Measurements from ENCODE around the gene SLC39A8.

SLC39A8 gene

DNA sequence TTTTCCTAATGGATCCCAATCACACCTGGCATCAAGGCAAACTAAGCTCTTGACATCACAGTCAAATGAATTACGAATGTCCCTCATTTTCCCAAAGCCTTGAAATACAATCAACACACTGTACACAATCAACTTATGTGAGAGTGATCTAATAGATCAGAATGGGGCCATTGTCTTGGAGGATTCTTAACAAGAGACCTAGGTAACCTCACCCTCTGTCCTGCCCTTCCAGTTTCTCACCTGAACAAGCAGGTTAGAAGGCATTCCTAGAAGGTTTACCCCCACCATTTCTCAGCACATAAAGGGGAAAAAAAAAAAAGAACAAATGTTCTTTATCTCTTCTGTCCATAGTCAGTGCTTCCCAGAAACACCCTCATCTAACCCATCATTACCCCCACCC is 6.3 kb downstream of the SLC39A8 start:
- DNase-seq (ENCODE audit: low read depth in 2 of 2): no peak

DNA sequence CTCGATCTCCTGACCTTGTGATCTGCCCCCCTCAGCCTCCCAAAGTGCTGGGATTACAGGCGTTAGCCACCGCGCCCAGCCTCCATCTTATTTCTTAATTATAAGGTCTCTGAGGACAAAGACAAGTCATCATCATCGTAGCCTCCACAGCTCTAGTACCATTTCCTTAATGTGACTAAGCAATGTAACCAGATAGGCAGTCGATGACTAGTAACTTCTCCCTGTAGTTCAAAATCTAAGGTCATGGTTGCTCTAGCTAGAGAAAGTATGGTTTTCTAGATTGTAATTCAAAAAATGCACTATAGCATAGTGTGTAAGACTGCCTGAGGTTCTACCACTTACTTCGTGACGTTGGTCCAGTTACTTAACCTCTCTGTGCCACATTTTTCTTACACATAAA is 6.9 kb downstream of the SLC39A8 start:
- no peak for DNase-seq (ENCODE audit: low read depth in 2 of 2)

DNA sequence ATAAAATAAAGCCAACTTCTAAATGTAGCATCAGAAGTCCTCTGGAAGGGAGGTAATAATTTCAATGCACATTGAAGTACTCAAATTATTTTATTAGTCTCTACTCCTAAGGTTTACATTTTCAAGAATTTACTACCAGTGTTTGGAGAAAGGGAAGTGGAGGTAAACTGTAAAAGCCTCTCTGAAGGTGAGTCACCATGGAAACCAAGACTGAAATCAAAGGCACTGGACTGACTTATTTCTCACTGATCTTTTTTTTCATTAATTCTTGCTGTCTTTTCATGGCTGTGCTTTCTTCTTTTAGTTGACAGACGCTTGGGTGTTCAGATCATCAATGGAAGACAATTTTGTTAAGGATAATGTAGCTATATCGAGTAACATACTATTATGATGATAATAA is 9.7 kb downstream of the SLC39A8 start:
- no peak for DNase-seq (ENCODE audit: low read depth in 2 of 2)

DNA sequence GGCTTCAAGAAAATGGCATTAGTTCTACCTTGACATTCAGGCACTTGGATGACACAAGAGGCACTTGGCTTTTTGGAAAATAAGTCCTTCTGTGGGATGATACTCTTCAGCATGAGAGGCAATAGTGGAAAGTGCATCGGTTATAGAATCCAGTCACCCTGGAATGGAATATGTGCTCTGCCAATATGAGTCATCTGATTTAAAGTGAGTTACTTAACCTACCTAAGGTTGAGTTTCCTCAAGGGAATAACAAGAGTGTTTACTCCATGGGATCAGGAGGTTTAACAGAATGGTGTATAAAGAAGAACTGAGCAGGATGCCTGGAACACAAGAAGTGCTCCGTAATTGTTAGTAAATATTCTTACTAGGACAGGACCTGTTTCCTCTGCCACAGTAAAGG is 10.7 kb downstream of the SLC39A8 start:
- DNase-seq (ENCODE audit: low read depth in 2 of 2): no peak

DNA sequence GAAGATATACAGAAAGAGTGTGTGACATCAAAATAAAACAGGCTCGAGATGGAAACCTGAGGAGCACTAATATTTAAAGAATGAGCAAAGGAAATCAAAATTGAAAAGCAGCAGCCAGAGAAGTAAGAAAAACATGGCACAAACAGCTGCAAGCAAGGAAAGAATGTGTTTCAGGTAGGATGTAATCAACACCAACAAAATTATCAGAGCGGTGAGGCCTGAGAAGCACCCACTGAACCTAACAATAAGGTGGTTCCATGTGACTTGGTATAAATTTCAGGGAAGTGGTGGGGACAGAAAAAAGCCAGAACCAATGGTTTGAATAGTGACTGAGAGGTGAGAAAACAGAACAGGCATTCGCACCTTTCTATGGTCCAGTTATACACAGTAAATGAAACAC is 11.5 kb downstream of the SLC39A8 start:
- DNase-seq (ENCODE audit: low read depth in 2 of 2): no peak

DNA sequence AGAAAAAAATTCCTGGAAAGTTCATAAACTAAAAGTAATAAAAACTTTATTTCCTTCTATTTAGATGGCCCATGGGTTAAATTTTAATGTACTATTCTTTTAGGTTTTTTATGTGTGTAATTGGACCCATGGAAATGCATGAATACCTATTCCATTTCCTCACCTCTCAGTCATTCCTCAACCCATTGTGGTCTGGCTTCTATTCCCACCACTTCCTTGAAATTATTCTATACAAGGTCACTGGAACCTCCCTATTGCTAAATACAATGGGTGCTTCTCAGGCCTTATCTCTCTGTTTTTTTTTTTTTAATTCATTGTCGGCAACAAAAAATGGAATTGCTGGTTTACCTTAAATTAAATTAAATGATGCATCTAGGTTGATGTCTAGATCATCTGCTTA is 17.2 kb downstream of the SLC39A8 start:
- no peak for DNase-seq (ENCODE audit: low read depth in 2 of 2)

DNA sequence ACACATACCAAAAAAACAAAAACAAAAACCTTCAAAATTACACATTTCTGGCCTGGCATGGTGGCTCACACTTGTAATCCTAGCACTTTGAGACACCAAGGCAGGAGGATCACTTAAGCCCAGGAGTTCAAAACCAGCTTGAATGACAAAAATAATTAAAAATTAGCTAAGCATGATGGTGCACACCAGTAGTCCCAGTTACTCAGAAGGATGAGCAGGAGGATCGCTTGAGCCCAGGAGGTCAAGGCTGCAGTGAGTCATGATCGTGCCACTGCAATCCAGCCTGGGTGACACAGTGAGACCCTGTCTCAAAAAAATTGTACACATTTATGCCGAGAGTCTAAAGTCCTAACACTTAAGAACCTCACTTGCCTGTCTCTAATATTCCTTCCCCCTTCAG is 18.3 kb downstream of the SLC39A8 start:
- DNase-seq (ENCODE audit: low read depth in 2 of 2): no peak

DNA sequence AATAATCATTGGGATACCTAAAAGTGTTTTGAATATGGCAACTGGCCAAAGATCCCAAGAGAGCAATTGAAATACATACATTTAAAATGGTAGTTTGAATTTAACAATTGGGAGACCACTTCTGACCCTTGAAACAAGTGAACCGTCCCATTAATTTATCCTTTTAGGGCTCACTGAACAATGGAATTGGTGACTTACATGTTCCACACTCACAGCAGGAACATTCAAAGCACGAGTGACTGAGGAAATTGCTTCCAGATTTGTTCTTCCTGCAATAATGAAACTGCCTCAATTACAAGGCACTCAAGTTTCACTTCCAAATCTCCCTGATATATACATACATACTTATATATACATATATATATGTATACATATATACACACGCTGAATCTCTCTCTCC is 20.6 kb downstream of the SLC39A8 start:
- DNase-seq (ENCODE audit: low read depth in 2 of 2): no peak

DNA sequence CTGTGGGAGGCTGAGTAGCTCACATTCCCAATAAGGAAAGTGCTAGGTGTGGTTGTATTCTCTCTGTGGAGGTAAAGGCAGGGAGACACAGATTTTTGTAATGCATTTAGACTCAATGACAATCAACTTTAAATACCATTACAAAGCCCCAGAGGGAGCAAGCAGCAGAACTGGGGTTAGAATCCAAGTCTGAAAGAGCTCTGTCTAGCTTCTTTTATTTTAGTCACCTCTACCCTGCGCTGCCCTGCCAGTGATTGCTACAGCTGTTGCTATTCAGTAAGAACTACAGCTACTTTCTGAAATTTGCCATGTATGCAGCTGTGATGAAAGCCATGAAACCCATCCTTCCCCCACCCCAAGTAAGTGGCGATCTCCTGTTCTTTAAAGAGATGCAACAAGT is 22.5 kb downstream of the SLC39A8 start:
- no peak for DNase-seq (ENCODE audit: low read depth in 2 of 2)

DNA sequence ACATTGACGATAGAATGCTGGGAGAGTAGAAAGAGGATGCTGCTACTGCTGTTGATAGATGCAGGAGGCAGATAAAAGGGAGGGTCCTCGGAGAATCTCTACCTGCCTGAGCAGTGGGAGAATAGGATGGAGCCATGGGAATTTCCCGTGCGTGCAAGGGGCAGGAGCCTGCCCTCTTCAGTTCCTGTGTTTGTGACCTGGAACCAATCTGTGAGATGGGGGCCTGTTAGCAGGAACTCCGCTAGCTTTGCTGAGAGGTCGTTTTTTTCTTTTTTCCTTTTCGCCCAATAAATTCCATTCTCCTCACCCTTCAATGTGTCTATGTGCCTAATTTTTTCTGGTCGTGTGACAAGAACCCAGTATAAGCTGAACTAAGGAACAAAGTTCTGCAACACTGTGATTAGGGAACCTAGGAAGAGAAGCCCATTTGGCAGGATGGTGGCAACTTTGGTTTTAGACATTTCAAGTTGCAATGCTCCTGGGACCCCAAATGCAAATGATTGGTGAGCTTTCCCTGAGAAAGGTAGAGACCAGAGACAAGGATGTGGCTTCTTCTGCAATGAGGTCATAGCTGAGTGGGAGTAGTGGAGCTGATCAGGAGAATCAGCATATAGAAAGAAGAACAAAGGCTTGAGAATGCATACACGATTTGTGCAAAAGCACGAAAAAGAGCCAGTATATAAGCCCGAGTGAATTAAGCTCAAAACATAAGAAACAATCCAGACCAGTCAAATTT is 23.9 kb downstream of the SLC39A8 start:
- DNase-seq (ENCODE audit: low read depth in 2 of 2): no peak

DNA sequence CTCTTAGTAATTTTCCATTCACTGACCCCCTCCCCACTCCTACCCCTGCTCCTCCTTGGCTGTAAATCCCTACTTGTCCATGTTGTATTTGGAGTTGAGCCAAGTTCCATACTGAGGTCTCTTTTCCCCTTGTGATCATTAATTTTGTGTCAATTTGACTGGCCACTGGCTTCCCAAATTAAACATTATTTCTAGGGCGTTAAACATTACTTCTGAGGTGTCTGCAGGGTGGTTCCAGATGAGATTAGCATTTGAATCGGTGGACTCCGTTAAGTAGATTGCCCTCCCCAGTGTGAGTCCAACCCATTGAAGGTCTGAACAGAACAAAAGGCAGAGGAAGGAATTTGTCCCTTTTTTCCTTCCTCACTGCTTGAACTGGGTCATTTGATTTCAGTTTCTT is 25.7 kb downstream of the SLC39A8 start:
- DNase-seq (ENCODE audit: low read depth in 2 of 2): no peak

DNA sequence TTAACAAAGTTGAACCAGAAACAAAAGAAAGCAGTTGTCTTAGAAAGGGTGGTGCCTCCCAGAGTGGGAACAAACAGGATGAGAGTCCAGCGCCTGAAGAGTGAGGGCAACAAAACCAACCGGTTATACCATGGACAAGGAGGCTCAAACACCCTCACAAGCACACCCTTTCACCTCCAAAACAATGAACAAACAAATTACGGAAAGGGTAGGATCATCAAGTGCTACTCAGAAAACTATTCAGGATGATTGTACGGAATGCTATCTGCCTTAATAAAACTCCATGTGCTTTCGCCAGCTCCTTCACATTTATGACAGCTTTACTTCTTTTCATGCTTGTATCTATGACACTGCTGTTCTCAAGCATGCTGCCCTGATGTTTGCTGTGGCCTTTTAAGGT is 26.8 kb downstream of the SLC39A8 start:
- DNase-seq (ENCODE audit: low read depth in 2 of 2): no peak

DNA sequence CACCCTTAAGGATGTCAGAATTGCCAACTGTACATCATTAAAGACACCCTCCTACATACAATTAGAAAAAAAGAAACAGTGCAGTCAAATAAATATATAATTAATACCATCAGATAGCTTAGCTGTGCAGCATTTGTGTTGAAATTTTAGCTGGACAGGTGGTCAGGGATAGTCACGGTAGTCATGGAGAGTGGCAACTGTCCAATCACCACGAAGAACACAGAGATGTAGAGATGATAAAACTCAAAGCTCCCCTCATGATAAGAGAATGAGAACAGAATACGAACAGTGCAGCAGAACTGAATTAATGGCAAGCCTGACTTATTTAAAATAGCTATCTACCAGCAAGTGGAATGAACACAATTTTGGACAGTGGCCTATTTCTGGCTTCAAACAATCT is 27.2 kb downstream of the SLC39A8 start:
- no peak for DNase-seq (ENCODE audit: low read depth in 2 of 2)

DNA sequence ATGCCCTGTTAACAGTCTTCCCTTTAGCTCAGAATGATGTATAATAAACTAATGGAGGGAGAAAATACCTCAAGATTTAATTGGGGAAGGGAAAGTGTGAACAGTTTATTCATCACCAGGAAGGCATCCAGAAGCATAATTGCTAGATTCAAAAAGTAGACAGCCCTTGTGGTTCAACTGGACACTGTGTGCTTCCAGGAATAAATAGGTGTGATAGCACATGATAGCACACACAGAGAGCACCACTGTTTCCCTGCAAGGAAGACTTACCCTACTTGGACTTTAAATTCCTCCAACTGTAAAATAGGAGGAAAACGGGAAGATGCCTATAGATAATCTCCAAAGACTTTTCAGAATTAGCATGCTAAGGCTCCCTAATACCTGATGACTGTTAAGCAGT is 27.8 kb downstream of the SLC39A8 start:
- DNase-seq (ENCODE audit: low read depth in 2 of 2): no peak

DNA sequence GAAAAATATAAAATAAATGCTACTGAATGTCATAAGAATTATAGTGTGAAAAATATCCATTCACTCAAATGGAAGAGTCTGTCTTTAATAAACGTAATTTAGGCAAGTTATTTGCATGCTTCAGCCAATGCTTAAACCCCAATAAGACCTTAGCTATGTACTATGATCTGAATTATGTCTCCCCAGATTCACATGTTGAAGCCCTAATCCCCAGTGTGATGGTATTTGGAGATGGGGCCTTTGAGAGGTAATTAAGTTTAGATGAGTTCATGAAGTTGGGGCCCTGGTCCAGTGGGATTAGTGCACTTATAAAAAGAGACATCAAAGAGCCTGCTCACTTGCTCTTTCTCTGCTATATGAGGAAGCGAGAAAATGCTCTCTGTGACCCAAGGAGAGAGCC is 28.7 kb downstream of the SLC39A8 start:
- no peak for DNase-seq (ENCODE audit: low read depth in 2 of 2)

DNA sequence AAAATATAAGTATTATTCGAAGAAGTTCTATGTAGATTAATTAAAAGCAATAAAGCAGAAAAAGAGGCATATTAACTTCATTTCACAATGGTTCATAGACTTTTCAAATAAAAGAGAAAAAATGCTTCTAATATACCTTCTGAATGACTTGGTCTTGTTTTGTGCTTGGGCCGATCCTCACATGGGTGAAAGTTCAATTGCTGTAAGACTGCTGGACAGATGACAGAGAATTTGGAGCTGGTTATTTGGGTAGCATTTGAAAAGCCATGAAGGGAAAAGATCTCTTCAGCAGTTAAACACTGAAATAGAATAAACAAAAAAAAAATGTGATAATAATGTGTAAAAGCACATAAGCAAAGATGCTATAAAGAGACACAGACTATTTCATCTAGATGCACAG is 29.8 kb downstream of the SLC39A8 start:
- no peak for DNase-seq (ENCODE audit: low read depth in 2 of 2)

DNA sequence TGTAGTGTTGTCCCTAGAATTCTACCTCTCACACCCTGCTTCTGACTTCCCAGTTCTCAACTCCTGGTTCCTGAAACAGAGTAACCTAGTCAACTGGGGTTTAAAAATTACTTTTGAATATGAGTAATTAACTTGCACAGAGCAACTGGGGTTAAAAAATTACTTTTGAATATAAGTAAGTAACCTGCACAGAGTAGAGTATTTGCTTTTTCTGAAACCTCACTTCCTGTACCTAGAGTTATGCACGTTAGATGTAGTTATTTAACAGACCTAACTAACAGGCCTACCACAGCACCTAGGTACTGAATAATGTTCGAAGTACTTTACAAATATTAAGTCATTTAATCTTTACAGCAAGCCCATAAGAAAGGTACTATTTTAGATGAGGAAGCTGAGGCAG is 32.9 kb downstream of the SLC39A8 start:
- no peak for DNase-seq (ENCODE audit: low read depth in 2 of 2)

DNA sequence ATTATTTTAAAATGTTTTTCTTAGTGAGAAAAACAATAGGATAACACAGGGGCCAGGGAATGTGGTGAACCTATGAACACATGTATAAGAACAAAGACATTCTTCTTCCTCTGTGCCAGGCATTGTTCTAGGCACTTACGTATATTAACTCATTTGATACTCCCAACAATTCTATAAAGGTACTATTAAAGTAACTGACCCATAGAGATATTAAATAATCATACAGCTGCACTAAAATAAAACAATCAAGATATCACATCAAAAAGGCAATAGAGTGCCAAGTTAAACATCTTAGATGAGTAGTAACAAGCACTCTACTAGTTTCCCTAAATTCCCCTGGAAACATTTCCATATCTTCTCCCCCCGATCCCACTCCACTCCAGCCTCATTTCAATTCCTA is 33.4 kb downstream of the SLC39A8 start:
- no peak for DNase-seq (ENCODE audit: low read depth in 2 of 2)

DNA sequence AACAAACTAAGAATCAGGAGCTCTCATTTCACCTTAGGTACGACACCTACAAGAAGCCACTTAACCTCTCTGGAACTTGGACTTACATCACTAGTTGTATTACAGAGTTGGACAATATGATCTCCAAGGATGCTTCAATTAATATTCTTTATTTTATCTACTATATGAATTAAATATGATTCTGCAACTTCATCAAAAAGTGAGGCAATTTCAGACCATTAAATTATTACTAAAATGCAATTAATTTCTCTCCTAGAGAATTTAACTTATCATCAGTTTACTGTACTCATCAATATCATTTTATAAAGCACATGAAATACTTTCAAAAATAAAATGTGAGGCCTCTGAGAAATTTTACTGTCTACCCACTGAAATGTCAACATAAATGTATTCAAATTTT is 33.9 kb downstream of the SLC39A8 start:
- DNase-seq (ENCODE audit: low read depth in 2 of 2): no peak

DNA sequence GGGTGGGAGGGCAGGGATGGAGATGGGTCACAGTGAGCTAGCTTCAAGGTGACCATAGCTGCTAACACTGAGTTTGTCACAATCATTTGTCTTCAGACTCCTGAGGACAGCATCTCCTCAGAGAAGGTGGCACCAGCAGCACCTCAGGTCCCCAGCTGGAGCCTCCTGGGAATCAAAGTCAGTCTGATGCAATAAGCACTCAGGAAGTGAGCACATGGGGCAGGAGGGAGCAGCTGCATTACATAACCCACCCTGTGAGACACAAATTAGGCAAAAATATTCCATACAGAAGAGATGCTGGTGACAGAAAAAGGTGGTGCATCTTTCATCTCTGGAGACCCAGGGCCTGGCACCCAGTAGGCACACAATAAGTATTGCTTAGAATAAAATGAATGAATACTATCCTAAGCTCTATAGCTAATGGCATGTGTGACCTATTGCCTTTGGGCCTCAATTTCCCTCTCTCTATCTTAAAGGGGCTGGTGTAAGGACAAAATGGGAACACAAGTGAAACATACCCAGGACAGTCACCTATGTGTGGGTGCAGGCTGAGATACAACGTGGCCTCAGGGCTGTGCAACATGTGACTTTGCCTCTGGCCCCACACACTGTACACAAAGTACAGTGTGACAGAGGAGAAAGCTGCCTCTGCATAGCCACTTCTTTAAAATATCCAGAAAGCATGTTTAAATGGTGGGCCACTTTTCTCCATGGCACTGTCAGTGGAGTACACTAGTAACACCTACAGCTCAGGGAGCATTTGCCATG is 37.1 kb downstream of the SLC39A8 start:
- DNase-seq (ENCODE audit: low read depth in 2 of 2): no peak

DNA sequence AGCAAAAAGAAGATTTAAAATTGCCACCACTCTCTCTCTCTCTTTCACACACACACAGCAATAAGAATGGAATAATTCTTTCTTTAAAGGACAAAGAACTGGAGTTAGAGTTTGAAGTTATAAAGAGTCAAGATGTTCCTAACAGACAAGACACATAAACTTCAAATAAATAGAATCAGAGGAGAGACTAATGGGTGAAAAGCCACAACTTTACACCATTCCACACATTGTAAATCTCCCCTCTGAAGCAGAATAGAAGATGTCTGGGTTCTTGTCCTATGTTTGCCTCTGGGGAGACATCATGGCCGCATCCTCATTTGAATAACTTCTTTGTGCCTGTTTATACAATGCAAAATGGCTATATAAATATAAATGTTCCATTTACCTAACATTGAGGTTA is 39.6 kb downstream of the SLC39A8 start:
- DNase-seq (ENCODE audit: low read depth in 2 of 2): no peak

DNA sequence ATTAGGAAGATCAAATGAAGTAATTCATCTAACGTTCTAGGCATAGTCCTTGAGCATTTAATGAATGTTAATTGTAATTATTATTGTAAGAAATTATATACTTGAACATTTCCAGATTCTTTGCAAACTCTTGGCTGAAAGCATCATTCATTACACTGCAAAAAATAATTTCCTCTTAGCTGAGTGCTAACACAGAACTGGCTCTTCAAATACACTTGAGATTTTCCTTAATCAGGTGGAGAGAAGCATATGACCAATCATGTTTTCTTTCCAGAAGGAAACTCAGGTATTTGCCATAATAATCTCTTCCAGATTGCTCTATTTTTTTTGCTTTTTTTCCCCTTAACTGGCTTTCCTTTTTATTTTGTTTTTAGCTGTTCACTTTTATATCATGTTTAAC is 42.5 kb downstream of the SLC39A8 start:
- DNase-seq (ENCODE audit: low read depth in 2 of 2): no peak

DNA sequence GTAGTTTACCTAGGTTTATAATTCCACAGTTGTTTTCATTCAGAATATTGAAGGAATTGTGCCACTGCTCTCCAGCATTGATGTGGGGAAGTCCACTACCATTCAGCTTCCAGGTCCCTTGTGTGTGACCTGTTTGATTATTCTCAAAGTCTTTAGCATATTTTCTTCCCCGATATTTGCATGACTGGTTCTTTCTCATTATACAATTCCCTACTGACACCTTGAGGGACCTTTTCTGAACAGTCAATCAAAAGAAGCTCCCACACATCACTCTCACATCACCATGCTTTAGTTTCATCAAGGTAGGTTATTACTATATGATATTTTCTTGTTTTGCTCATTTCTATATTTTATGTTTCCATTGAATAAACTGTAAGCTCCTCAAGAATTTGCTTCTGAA is 44.1 kb downstream of the SLC39A8 start:
- no peak for DNase-seq (ENCODE audit: low read depth in 2 of 2)

All from stimulated activated CD8-positive, alpha-beta memory T cell treated with anti-CD3 and anti-CD28 coated beads, Interleukin-15, amount 100 ng/mL, for 4 hours (primary cell).